HG02981 (cell line): ENCODE data around the gene KCTD16.

Experiments used
- ATAC-seq: cut with Tn5 transposase; IDR thresholded peaks from one replicate; pipeline ENCODE4 v1.9.1; 2021; ENCODE audit warnings: mild to moderate bottlenecking, moderate library complexity; ENCODE audit not compliant: unreplicated experiment

The KCTD16 gene

GRCh38 chr5:144487761-144488160, 317.1 kb downstream of the KCTD16 start:
- ATAC-seq, result no peak

DNA sequence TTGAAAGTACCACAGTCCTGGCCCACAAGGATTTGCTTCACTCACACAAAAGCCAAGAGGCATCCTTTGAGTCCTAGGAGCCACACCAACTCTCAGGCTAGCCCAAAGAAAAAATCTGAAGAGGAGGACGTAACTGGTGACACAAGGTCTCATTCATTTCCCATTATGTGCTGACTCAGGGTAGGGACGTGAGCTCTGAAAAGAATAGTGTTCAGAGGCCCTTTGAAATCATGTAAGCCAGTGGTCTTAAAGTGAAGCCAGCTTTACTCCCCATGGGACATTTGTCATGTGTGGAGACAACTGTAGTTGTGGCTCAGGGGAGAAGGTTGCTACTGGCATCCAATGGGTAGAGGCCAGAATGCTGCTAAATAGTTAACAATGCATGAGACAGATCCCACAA, 332.4 kb downstream of the KCTD16 start:
- no peak for ATAC-seq

DNA sequence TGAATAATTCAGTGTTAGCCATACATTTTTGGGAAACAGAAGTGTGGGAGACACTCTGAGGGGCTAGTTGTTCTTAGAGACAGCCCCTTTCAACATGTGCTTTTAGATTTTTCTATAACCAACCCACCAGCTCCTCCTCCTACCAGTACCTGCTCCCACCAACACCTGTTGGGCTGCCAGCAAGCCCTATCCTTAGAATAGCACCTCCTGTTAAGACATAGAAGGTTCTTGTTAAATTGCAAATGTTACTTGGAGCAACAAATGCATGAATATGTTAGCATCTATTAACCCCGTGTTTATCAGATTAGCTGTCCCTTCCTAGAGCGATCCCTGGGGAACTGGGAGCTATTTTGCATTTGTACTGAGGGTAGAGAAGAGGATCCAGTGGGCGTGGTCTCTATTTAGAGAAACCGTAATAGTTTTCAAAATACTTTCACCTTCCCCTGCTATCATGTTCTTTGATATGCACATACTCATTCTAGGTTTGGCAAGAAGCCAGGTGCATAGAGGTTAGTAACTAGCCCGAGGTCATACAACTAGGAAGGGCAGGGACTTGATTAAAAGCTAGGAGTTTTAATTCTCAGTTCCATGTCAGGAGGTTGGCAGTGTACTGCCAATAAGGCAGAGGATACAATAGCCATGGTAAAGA, 334.4 kb downstream of the KCTD16 start:
- no peak for ATAC-seq

GRCh38 chr5:144510845-144511579, 340.3 kb downstream of the KCTD16 start:
- ATAC-seq, result no peak

DNA sequence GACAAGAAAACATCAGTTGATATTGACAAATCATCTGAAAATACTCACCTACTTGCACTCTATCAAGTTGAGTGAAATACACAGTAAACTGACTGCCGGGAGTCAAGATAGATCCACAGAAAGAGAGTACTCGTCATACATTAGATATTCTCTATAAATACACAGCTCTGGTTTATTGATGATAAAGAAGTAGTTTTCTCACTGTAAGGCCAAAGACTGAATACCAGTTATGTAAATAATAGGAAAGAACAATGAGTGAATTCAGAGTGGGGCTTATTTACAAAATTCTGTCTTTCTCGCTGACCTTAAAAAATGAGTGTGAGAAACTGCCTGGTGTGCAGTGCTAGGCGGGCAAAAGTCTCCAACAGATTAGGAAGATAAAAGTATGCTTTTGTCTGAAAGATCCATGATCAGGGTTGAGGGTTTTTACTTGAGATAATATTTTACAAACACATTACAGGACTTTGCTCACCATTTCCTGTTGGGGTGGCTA, 341.0 kb downstream of the KCTD16 start:
- ATAC-seq, result no peak

DNA sequence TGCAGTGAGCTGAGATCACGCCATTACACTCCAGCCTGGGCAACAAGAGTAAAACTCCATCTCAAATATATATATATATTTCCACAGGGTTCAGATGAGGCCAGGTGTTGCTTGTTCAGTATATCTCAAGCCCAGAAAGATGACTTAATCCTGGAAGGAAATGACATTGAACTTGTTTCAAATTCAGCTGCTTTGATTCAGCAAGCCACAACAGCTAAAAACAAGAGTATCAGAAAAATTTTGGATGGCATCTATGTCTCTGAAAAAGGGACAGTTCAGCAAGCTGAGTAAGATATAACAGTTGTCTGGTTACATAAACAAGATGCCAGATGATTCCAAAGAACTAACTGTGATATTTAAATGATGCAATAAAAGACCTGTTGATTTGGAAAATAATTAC, 352.0 kb downstream of the KCTD16 start:
- no peak for ATAC-seq

GRCh38 chr5:144525000-144525399, 354.3 kb downstream of the KCTD16 start:
- no peak for ATAC-seq

DNA sequence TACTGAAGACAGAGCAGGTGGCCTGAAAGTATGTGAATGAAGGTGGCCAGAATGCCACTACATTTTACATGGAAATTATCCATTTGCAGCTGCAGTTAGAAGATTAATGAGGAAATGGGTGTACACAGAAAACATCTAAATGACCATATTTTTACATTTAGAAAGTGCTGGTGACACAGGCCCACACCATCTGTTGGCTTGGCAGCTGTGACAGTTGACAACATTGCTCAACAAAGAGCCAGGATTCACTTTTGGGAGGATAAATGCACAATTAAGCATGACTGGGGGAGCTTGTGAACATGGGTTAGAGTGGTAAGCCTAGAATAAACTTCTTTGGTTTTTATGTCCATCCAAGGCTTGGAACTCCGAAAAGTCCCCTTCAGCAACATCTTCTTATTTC, 360.5 kb downstream of the KCTD16 start:
- no peak for ATAC-seq
